Renal cortical epithelial cell (primary cell): ENCODE measurements around the gene ZSCAN12. TPM values are rescaled to one million over a fixed set of nuclear protein-coding genes. Genes with fewer than 3 reads are reported as not detected.

Experiments used
- DNase-seq: peaks from one replicate; pipeline ENCODE4 v3.0.0-alpha.2; 2011; ENCODE audit warnings: low read depth
- total RNA-seq: library from RNA; depleted of rRNA; stranded (reverse); fragments of >200 nt; gene quantifications from 2 replicates; pipeline ENCODE4 v1.2.3, GENCODE V29; 2014

Gene ZSCAN12
- total RNA-seq, 1 donor from 2014 or later = 12.8 TPM

GRCh38 chr6:28353981-28354676 is 45.4 kb downstream of the ZSCAN12 start:
- peak; percentile 84 for DNase-seq

GRCh38 chr6:28353356-28353755 is 46.2 kb downstream of the ZSCAN12 start:
- no peak for DNase-seq

- DNase-seq = no peak
Observed at GRCh38 chr6:28351493-28351925, 48.0 kb downstream of the ZSCAN12 start.

- no peak for DNase-seq
Observed at GRCh38 chr6:28351087-28351486, 48.5 kb downstream of the ZSCAN12 start.

GRCh38 chr6:28349892-28350737 is 49.4 kb downstream of the ZSCAN12 start, which contains the start of gene ZKSCAN3:
Gene ZKSCAN3, plus strand, starts transcription at chr6:28349947. Its CDS starts 9,640 bp downstream, at chr6:28359587.
- peak; percentile 74 for DNase-seq

GRCh38 chr6:28349344-28349891 is 50.1 kb downstream of the ZSCAN12 start:
- DNase-seq = no peak

GRCh38 chr6:28347119-28347518 is 52.4 kb downstream of the ZSCAN12 start:
- no peak for DNase-seq

GRCh38 chr6:28345201-28345600 is 54.3 kb downstream of the ZSCAN12 start:
- DNase-seq = no peak

- no peak for DNase-seq
Observed at GRCh38 chr6:28343898-28344677, 55.5 kb downstream of the ZSCAN12 start.

- no peak for DNase-seq
Observed at GRCh38 chr6:28340310-28341095, 59.0 kb downstream of the ZSCAN12 start.

- DNase-seq = no peak
Observed at GRCh38 chr6:28337121-28337520, 62.4 kb downstream of the ZSCAN12 start.

GRCh38 chr6:28336284-28337120 is 63.0 kb downstream of the ZSCAN12 start:
- peak; percentile 84 for DNase-seq

- DNase-seq = peak; percentile 98
Observed at GRCh38 chr6:28335564-28336283, 63.8 kb downstream of the ZSCAN12 start, which contains the start of gene ZSCAN31. Gene ZSCAN31, minus strand, starts transcription at chr6:28336148. Its CDS starts 6,465 bp downstream, at chr6:28329683.

- no peak for DNase-seq
Observed at GRCh38 chr6:28335040-28335563, 64.4 kb downstream of the ZSCAN12 start.

GRCh38 chr6:28334286-28335039 is 65.1 kb downstream of the ZSCAN12 start:
- DNase-seq = no peak

- DNase-seq = no peak
Observed at GRCh38 chr6:28333599-28334018, 65.9 kb downstream of the ZSCAN12 start.

GRCh38 chr6:28333047-28333446 is 66.5 kb downstream of the ZSCAN12 start:
- DNase-seq = no peak

GRCh38 chr6:28330041-28330440 is 69.5 kb downstream of the ZSCAN12 start:
- no peak for DNase-seq
